Dermis blood vessel endothelial cell (primary cell): ENCODE measurements around the gene ZNF830. TPM values are rescaled to one million over a fixed set of nuclear protein-coding genes. Genes with fewer than 3 reads are reported as not detected.
"Not testable (repeated sequence)": the region's sequence is repeated elsewhere in the genome, so short reads cannot be mapped to it uniquely, and the experiment has no call there.

Experiments
- DNase-seq: peaks from one replicate; pipeline ENCODE4 v3.0.0; 2010
- total RNA-seq: library from RNA; depleted of rRNA; stranded (reverse); fragments of >200 nt; gene quantifications from 2 replicates; pipeline ENCODE4 v1.2.3, GENCODE V29; 2014

Gene ZNF830, protein sequence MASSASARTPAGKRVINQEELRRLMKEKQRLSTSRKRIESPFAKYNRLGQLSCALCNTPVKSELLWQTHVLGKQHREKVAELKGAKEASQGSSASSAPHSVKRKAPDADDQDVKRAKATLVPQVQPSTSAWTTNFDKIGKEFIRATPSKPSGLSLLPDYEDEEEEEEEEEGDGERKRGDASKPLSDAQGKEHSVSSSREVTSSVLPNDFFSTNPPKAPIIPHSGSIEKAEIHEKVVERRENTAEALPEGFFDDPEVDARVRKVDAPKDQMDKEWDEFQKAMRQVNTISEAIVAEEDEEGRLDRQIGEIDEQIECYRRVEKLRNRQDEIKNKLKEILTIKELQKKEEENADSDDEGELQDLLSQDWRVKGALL
- 15.0 and 17.5 TPM in 2 replicates for total RNA-seq

- peak; percentile 98 for DNase-seq
Measured at GRCh38 chr17:34961093-34961911, at the start of gene ZNF830, which contains the start of gene CCT6B. Gene ZNF830, plus strand, starts transcription at chr17:34961540. Its CDS starts 27 bp downstream, at chr17:34961567. Gene CCT6B, minus strand, starts transcription at chr17:34961460. Its CDS starts 67 bp downstream, at chr17:34961393.

DNA sequence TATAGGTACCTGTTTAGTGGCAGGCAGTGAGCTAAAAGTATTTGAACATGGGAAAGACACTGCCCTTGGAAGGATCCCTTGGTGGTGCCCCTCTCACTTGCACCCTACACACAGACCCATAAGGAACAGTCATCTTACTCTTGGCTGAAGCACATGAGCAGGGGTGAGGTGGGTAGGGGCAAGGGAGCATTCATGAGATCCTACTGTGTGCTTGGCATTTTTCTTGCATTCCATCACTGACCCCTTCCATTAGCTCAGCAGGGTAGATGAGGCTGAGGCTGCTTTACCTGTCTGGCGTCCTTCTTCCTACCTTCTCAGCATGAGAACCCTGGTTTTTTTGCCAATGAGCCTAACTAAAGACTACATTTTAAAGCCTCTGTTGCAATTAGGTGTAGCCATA is 48.3 kb upstream of the ZNF830 start:
- DNase-seq = no peak

DNA sequence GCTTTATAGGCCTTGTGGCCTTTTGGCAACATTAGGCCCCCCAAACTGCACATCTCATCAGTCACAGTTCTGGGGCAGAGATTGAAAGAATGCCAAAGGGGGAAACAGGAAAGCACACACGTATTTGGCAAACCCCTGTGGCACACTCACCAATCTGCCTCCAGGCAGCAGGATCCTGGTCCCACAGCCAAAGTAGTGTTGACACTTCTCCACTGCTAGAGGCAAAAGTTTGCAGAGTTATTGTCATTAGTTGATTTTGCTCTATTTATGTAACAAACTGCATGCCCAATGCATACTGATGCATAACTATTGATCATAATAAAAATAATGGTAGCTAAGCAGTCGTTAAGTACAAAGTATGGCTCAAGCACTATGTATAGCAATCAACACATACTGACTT is 45.2 kb upstream of the ZNF830 start:
- no peak for DNase-seq

- DNase-seq = no peak
Measured at GRCh38 chr17:34917381-34917780, 44.0 kb upstream of the ZNF830 start.

- DNase-seq = no peak
Measured at GRCh38 chr17:34920676-34921075, 40.7 kb upstream of the ZNF830 start.

DNA sequence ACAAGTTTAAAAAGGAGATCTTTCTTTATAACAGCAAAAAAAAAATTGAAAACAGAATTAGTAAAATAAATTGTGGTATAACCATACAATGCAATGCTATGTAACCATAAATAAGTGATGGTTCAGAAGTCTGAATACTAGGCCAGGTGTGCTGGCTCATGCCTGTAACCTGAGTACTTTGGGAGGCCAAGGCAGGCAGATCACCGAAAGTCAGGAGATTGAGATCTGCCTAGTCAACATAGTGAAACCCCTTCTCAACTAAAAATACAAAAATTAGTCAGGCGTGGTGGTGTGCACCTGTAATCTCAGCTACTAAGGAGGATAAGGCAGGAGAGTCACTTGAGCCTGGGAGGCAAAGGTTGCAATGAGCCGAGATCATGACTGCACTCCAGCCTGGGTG is 34.7 kb upstream of the ZNF830 start:
- DNase-seq = no peak

DNA sequence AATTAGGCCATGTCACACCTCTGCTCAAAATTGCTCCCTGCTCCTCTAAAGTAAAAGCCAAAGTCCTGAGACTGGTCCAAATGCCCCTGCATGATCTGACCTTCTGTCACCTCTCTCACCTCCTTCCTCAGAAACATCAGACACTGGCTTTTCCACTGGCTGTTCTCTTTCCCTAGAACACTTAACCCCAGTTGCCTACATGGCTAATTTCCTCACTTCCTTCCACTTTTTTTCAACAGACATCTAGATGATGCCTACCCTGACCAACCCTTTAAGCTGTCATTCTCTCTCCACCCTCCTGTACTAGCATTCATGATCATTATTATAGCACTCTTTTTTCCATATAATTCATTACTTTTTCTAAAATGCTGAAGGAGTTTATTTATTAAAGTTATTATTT is 31.1 kb upstream of the ZNF830 start:
- DNase-seq = no peak

DNA sequence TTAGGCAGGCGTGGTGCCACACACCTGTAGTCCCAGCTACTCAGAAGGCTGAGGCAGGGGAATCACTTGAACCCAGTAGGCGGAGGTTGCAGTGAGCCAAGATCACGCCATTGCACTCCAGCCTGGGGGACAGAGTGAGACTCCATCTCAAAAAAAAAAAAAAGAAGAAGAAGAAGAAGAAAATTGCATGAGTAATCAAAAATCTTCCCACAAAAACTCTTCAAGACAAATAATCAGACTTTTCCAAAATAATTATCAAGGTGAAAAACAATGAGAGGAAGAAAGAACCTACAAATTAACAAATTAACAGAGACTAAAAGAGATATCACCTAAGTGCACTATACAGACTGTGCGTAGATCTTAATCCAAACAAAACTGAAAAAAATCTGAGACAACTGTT is 10.6 kb upstream of the ZNF830 start:
- not testable (repeated sequence) for DNase-seq

DNA sequence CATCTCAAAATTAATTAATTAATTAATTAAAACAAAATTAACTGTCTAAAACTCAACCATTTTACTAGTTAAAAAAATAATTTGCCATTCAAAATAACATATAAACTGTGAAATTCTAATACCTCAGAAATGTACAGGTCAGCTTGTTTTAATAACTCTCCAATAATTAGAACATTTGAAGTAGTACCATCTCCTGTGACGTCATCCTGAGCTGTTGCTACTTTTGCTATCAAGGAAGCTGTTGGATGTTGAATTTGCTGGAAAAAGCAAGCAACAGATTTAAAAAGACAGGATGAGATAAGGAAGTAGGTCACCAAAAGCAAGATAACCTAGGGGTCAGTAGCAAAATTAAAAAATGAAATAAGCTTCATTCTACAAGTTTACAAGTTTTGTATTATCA is 2.9 kb upstream of the ZNF830 start:
- no peak for DNase-seq

- no peak for DNase-seq
Measured at GRCh38 chr17:34974179-34974578, 12.8 kb downstream of the ZNF830 start.

DNA sequence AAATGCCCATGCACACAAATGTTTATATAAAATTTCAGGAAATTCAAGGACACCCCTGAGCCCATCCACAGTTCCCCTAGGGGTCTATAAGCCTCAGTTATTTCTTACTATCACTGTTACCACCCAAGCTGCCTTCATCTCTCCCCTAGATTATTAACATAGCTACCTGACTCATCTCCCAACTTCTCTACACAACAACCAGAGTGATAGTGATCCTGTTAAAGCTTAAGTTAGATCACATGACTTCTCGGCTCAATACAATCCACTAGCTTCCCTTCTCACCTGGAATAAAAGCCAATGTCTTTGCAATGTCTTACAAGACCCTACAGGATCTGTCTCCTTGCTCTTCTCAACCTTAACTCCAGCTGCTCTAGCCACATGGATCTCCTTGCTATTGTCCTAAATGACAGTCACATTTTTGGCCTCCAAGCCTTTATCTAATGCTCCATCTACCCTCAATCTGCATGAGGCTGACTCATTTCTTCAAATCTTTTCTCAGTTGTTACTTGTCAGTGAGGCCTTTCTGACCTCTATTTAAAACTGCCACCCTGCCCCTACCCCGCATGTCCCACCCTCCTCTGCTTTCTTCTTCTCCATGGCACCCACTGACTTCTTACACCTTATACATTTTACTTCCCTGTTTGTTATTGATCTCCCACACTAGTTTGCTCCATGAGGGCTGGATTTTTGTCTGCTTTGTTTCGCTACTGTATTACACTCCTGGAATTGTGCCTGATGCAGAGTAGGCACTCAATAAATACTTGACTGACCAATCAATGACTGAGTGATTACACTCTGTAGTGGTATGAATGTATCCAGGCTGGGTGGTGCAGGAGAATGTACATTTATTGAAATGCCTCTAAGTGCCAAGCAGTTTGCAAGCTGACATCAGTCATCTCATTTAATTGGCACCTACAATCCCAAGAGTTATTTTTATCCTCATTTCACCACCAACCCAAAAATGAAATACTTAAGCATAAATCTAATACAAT is 13.8 kb downstream of the ZNF830 start:
- DNase-seq = no peak

DNA sequence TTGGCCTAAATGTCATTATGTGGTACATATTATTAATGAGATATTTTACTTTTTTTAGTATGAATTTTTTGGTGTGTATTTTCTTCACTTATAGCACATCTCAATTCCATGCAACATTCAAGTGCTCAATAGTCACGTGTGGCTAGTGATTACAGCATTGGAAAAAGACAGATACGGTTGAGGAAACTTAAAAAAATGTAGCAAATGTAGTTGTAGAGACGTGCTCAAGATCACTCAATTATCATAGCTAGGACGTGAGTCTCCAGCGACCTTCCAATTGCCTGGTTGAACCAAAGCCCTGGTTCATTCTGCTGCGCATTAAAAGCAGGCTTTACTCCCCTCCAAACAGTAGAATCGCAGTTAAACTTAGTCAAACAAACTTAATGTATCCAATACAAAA is 17.8 kb downstream of the ZNF830 start:
- no peak for DNase-seq

DNA sequence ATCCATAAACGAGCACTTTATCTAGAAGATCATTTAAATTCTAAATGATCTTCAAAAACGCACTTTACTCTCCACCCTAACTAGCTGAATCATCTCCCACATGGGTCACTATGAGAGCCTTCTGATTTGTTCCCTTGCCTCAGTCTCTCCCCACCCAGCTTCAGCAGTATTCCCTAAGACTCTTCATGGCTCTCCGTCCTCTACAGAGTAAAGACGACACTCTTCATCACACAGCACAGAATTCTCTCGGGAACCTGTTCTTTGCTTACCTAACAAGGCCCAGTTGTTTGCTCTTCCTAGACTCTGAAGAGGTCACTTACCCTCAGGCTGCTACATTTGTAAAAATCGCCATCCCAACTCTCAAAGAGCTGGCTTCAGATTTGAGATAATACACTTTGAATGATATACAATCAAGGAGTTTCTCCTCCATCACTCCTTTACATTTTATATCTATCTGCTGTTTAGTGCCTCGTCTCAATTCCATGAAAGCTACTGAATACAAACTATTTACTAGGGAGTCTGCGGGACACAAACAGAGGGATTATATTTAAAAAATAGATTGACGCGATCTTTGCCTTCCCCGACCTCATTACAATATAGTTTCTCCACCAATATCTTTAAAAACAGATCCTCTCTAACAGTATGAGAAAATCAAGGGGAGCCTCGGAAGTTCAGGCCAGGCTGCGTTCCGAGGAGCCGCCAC is 18.5 kb downstream of the ZNF830 start:
- DNase-seq = no peak

- DNase-seq = peak; percentile 95
Measured at GRCh38 chr17:34980353-34980680, 19.0 kb downstream of the ZNF830 start, which contains the start of gene LIG3. Gene LIG3, plus strand, starts transcription at chr17:34980512. Its CDS starts 2,494 bp downstream, at chr17:34983006.

DNA sequence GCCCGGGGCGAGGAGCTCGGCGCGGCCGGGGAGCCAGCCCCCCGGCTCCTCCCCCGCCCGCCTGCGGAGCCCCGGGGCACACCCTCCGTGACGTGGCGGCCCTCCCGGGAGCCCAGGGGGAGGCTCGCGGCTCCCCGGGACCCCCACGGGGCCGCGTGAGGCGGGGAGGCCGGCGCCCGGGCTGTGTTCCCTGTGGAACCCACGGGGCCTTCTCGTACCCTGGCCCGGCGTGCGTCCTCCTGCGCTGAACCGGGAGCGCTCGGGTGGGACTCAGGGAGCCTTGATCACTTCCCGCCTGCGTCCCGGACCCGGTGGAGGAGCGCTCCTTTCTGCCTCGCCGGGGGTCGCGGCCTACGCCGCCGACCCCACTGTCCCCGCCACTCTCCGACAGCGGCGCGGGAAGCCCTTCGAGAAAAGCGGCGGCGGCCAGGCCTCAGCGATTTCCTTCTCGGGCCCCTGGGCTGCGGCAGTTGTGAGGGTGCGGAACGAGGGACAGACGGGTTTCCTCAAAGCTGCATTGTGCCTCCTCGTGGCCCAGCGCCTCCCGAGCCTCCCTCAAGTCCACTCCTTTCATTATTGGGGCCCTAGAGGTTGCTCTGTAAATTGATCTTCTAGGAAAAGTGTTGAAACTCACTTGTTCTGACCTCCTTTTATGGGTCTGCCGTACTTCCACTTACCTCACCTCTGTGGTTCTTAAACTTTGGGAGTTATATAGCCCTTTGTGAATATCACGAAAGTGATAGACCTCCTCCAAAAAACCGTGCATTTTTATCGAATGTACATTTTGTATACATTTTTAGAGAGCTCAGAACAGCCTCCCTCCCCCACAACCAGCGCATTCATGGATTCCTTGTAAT is 19.6 kb downstream of the ZNF830 start:
- peak; percentile 88 for DNase-seq

DNA sequence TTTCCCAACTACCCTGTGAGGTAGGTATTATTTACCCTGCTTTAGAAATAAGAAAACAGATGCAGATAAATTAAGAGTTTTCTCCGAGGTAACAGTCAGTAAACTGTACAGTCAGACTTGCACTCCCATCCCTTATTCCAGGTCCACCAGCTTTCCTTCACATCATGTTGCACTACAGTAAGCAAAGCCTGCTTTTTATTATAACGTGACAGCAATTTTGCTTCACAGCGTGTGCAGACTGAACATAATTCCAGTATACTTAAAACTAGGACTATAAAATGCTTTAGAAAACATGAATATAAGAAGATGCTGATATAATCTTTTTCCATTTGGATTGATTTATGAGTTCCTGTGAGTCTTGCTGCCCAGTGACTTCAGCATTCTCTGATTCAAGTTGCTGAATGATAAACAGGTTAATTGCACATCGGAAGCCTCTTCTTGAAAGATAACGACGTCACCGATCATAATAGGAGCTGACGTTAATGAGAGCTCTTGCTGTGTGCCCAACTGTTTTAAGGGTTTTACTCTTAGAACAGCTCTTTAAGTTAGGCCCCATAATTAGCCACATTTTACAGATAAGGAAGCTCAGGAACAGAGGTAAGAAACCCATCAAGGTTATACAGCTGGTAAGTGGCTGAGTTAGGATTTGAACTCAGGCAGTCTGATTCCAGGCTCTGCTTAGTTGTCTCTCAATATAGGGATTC is 20.4 kb downstream of the ZNF830 start:
- peak; percentile 64 for DNase-seq

DNA sequence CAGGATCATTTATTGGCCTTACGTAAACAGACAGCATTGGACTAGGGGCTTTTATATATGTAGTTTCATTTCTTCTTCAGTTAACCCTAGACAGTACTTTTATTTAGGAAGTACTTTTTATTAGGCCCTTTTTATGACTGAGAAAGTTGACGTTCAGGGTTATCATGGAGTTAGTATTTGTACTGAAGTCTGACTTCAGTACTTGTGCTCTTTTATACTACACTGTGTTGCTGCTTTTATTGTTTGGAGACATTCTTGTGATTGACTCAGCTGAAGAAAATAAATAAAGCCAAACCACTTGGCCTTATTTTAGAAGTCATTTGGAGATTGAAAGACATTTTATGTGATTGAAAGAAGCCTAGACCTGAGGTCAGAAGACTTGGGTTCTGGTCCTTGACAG is 25.9 kb downstream of the ZNF830 start:
- DNase-seq = no peak

DNA sequence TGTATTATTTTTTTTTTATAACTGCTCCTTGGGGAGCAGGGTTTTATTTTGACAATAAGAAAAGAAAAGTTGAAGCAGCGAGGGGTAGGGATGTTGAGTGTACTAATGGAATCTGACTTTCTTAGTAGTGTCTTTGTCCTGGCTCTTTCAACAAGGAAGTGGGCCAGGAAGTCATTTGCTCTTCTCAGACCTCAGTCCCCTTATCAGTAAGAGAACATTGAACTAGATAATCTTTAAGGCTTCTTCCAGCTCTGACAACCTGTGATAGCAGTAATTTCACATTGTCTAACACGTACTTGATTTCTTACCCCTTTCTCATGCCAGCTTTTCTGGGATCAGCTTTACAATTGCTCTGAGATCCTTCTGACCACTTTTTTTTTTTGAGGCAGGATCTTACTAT is 27.3 kb downstream of the ZNF830 start:
- DNase-seq = no peak

- DNase-seq = no peak
Measured at GRCh38 chr17:34989473-34989872, 28.1 kb downstream of the ZNF830 start.

- no peak for DNase-seq
Measured at GRCh38 chr17:34990921-34991365, 29.6 kb downstream of the ZNF830 start.
